HepG2 (cell line): Measurements from ENCODE around the gene SLC45A3. TPM values are rescaled to one million over a fixed set of nuclear protein-coding genes. Genes with fewer than 3 reads are reported as not detected.

Source experiments
- ERF ChIP-seq: IDR thresholded peaks from 2 replicates; pipeline ENCODE4 v1.6.1; 2018; ENCODE audit warnings: missing biosample characterization, missing genetic modification reagents
- HNF4G ChIP-seq, 2 experiments: sonication (generic) in 1 of 2; formaldehyde crosslinking in 1 of 2; IDR thresholded peaks; 2 replicates each; pipeline versions ENCODE4 v1.4.0 to v1.6.1; 2011 to 2020; ENCODE audit warnings: borderline replicate concordance in 2 of 2, low read depth in 2 of 2, mild to moderate bottlenecking in 2 of 2, low read length in 1 of 2, missing genetic modification reagents in 1 of 2, moderate library complexity in 1 of 2
- MED8 ChIP-seq: sonication (generic); formaldehyde crosslinking; IDR thresholded peaks from 2 replicates; pipeline ENCODE4 v1.8.1; 2023; ENCODE audit warnings: mild to moderate bottlenecking, missing genetic modification reagents; ENCODE audit not compliant: insufficient replicate concordance
- MYPOP ChIP-seq: sonication (generic); formaldehyde crosslinking; IDR thresholded peaks from 2 replicates; pipeline ENCODE4 v1.8.1; 2023; ENCODE audit warnings: mild to moderate bottlenecking, moderate library complexity, missing genetic modification reagents
- PHF20 ChIP-seq: sonication (generic); formaldehyde crosslinking; IDR thresholded peaks from 2 replicates; pipeline ENCODE4 v1.5.0; 2020; ENCODE audit warnings: mild to moderate bottlenecking, missing genetic modification reagents
- PLRG1 ChIP-seq: fragments of 450-650 bp; conservative IDR thresholded peaks from 2 replicates; pipeline ENCODE4 v1.6.1; 2016
- REPIN1 ChIP-seq: sonication (generic); formaldehyde crosslinking; IDR thresholded peaks from 2 replicates; pipeline ENCODE4 v1.8.0; 2022; ENCODE audit warnings: missing genetic modification reagents, low read depth, mild to moderate bottlenecking, borderline replicate concordance
- SIN3B ChIP-seq: fragments of 150-350 bp; IDR thresholded peaks from 2 replicates; pipeline ENCODE4 v1.6.1; 2014; ENCODE audit warnings: low read length
- SNRNP70 ChIP-seq: fragments of 200-400 bp; formaldehyde crosslinking; IDR thresholded peaks from 2 replicates; pipeline ENCODE4 v1.6.1; 2017; ENCODE audit warnings: mild to moderate bottlenecking, low read depth, low read length, moderate library complexity
- YEATS2 ChIP-seq: sonication (generic); formaldehyde crosslinking; IDR thresholded peaks from 2 replicates; pipeline ENCODE4 v1.4.0; 2020; ENCODE audit warnings: missing genetic modification reagents, borderline replicate concordance
- ZBTB7A ChIP-seq: sonication (generic); formaldehyde crosslinking; IDR thresholded peaks from 2 replicates; pipeline ENCODE4 v1.8.0; 2022; ENCODE audit warnings: mild to moderate bottlenecking, missing genetic modification reagents
- ZFAT ChIP-seq: sonication (generic); formaldehyde crosslinking; conservative IDR thresholded peaks from 2 replicates; pipeline ENCODE4 v1.8.1; 2023; ENCODE audit warnings: missing genetic modification reagents, inconsistent platforms
- ZNF256 ChIP-seq: sonication (generic); formaldehyde crosslinking; conservative IDR thresholded peaks from 2 replicates; pipeline ENCODE4 v1.4.0; 2020; ENCODE audit warnings: missing genetic modification reagents
- ZNF451 ChIP-seq: sonication (generic); formaldehyde crosslinking; IDR thresholded peaks from 2 replicates; pipeline ENCODE4 v1.5.0; 2020; ENCODE audit warnings: mild to moderate bottlenecking, missing genetic modification reagents
- ZNF597 ChIP-seq: sonication (generic); formaldehyde crosslinking; IDR thresholded peaks from 2 replicates; pipeline ENCODE4 v1.5.0; 2020; ENCODE audit warnings: missing genetic modification reagents
- ZNF605 ChIP-seq: sonication (generic); formaldehyde crosslinking; IDR thresholded peaks from 2 replicates; pipeline ENCODE4 v1.8.0; 2022; ENCODE audit warnings: mild to moderate bottlenecking, missing genetic modification reagents
- ZNF704 ChIP-seq: sonication (generic); formaldehyde crosslinking; IDR thresholded peaks from 2 replicates; pipeline ENCODE4 v1.8.1; 2023; ENCODE audit warnings: mild to moderate bottlenecking, inconsistent platforms, moderate library complexity, missing genetic modification reagents, borderline replicate concordance
- polyA plus RNA-seq, 8 experiments: library from polyadenylated mRNA; depleted of rRNA in 3 of 8; stranded (reverse) in 7 of 8; unstranded in 1 of 8; fragments of >200 nt; fragmentation: Illumina TruSeq in 4 of 8; extraction: Trizol in 4 of 8; gene quantifications; 2 replicates each; pipeline versions ENCODE4 v1.2.1 to v1.2.3, GENCODE V29; 2011 to 2016; ENCODE audit warnings: low read depth in 4 of 8, missing spikeins in 1 of 8, mixed read lengths in 1 of 8; ENCODE audit not compliant: insufficient read depth in 1 of 8
- total RNA-seq, 5 experiments: library from RNA; depleted of rRNA; stranded (reverse); fragments of >200 nt; fragmentation: Illumina TruSeq; extraction: Trizol; gene quantifications; 2 replicates each; pipeline ENCODE4 v1.2.3, GENCODE V29; 2016; ENCODE audit warnings: low read depth in 1 of 5
- TF ChIP-seq, protein P1 (sequence below), 2 experiments: sonication (generic) in 1 of 2; formaldehyde crosslinking in 1 of 2; IDR thresholded peaks; 2 replicates each; pipeline versions ENCODE4 v1.6.1 to v1.9.0; 2014 to 2022; ENCODE audit warnings: antibody characterized with exemption in 1 of 2, borderline replicate concordance in 1 of 2, inconsistent platforms in 1 of 2, low read depth in 1 of 2, missing genetic modification reagents in 1 of 2

SLC45A3 gene
- total and polyA plus RNA-seq, 2 of the 13 experiments (the other 11 are each of a cell fraction or from before 2014, with no cell fraction given) = 3.4 to 4.1 TPM

DNA sequence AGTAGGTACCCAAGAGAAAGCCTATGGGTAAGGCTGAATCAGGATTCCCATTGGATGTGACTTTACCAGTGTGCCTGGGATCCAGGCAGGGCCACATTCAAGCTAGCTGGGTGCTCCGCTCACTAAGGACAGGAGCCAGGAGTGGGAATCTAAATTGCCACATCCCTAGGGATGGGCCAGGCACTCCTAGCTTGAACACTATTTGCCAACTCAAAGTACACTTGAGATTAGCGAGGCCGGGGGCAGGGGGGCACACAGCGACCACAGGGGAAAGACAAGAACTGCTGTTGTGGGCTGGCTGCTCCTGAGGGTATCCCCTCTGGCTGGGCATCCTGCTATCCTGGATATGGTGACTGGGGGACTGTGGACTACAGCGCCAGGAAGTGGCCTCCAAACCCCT, 4.3 kb downstream of the SLC45A3 start (continued):
- TF ChIP-seq, protein P1, sequence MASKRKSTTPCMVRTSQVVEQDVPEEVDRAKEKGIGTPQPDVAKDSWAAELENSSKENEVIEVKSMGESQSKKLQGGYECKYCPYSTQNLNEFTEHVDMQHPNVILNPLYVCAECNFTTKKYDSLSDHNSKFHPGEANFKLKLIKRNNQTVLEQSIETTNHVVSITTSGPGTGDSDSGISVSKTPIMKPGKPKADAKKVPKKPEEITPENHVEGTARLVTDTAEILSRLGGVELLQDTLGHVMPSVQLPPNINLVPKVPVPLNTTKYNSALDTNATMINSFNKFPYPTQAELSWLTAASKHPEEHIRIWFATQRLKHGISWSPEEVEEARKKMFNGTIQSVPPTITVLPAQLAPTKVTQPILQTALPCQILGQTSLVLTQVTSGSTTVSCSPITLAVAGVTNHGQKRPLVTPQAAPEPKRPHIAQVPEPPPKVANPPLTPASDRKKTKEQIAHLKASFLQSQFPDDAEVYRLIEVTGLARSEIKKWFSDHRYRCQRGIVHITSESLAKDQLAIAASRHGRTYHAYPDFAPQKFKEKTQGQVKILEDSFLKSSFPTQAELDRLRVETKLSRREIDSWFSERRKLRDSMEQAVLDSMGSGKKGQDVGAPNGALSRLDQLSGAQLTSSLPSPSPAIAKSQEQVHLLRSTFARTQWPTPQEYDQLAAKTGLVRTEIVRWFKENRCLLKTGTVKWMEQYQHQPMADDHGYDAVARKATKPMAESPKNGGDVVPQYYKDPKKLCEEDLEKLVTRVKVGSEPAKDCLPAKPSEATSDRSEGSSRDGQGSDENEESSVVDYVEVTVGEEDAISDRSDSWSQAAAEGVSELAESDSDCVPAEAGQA (IDR thresholded peaks at IDR 0.05; ENCODE audit: low read depth) = no peak
- TF ChIP-seq, protein P1 (CRISPR knock-in tag; IDR thresholded peaks at IDR 0.05; ENCODE audit: borderline replicate concordance) = no peak
- peak; percentile 36; the same call in 1 of the 2 replicates for TF ChIP-seq ZBTB7A (CRISPR knock-in tag)
- TF ChIP-seq ZFAT = no peak
- TF ChIP-seq MYPOP (CRISPR knock-in tag) = no peak
- TF ChIP-seq ZNF597 (CRISPR knock-in tag) = no peak
- peak; percentile 22; the same call in 1 of the 2 replicates for TF ChIP-seq ERF
- no peak for TF ChIP-seq ZNF704 (CRISPR knock-in tag)
- peak; percentile 47 for TF ChIP-seq MED8 (CRISPR knock-in tag)
- TF ChIP-seq SIN3B = no peak
- no peak for TF ChIP-seq PLRG1
- TF ChIP-seq ZNF451 = no peak
- no peak for TF ChIP-seq SNRNP70
- TF ChIP-seq REPIN1 (CRISPR knock-in tag) = peak; percentile 81
- no peak for TF ChIP-seq PHF20
- TF ChIP-seq YEATS2 (CRISPR knock-in tag) = no peak
- TF ChIP-seq HNF4G (IDR thresholded peaks at IDR 0.05; ENCODE audit: borderline replicate concordance, low read depth, low read length) = peak; percentile 85; the same call in 1 of the 2 replicates
- no peak; the same call in 1 of the 2 replicates for TF ChIP-seq HNF4G (CRISPR knock-in tag; IDR thresholded peaks at IDR 0.05; ENCODE audit: borderline replicate concordance, low read depth)
- TF ChIP-seq ZNF256 (CRISPR knock-in tag) = no peak
- TF ChIP-seq ZNF605 (CRISPR knock-in tag) = no peak
